Activated T-cell treated with anti-CD3 and anti-CD28 coated beads for 48 hours (primary cell): Measurements from ENCODE around the gene C16orf89.

Source experiments
- DNase-seq: peaks from one replicate; pipeline ENCODE4 v3.0.0-alpha.2; 2020; ENCODE audit warnings: low read depth

The C16orf89 gene

GRCh38 chr16:5003828-5004227 lies 61.9 kb downstream of the C16orf89 start:
- DNase-seq, result no peak

- DNase-seq, result no peak
Measured at GRCh38 chr16:5003211-5003610, 62.5 kb downstream of the C16orf89 start.

GRCh38 chr16:5002699-5003143 lies 63.0 kb downstream of the C16orf89 start:
- no peak for DNase-seq

GRCh38 chr16:5001986-5002385 lies 63.8 kb downstream of the C16orf89 start:
- DNase-seq, result no peak

DNA sequence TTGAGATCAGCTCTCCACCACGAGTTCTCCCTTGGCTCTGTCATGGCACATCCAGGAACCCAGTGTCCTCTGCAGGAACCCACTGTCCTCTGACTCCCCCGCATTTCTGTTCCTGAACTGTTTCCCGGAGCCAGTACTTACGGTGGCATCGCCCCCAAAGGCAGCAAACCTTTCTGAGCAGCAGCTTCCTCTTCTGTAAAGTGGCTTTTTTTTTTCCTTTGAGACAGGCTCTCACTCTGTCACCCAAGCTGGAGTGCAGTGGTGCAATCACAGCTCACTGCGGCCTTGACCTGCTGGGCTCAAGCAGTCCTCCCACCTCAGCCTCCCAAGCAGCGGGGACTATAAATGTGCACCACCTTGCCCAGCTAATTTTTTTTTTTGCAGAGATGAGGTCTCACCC lies 64.2 kb downstream of the C16orf89 start:
- DNase-seq, result no peak

- DNase-seq, result no peak
Measured at GRCh38 chr16:5000573-5001001, 65.2 kb downstream of the C16orf89 start.

DNA sequence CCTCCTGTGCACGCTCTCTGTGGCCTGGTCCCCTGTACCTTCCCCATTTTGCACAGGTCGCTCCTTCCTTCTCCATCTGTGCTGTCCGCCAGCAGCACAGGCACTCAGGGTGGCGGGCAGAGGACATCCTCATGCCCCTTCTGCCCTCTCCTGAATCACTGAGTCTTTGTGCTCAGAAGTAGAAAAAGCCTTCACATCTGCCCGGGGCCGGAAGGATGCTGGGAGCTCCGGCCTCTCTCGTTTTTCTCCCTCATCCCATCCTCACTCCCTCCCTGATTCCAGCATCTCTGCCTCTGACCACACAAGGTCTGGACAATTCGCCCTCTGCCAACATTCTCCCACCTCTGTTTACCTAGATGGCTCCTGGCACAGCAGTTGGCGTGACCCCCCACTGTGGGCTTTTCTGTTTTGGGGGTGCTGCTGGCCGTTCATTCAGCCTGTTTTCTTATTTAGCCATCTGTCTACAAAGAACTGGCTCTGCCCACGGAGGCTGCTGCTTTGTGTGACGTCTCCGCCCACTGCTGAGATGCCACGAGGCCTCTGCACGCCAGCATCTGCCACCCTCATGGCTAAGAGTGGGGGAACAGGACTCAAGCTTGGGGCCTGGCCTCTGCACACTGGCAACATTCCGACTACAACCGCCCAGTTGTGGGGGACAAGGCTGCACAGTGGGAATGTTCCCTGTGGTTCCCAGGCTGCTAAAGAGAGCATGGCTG lies 70.9 kb downstream of the C16orf89 start:
- no peak for DNase-seq
